HEK293T (cell line): ENCODE measurements around the gene EYS.
"Not testable (repeated sequence)": the region's sequence is repeated elsewhere in the genome, so short reads cannot be mapped to it uniquely, and the experiment has no call there.

Experiments
- CTCF ChIA-PET: fragments of 350-600 bp; formaldehyde crosslinking; extraction: SDS; loops from one replicate; lab custom pipeline; 2021; ENCODE audit warnings: antibody characterized with exemption, inconsistent platforms; lab: Yijun Ruan, JAX
- POLR2A ChIA-PET: fragments of 350-600 bp; formaldehyde crosslinking; extraction: SDS; loops from one replicate; lab custom pipeline; 2020; ENCODE audit warnings: antibody characterized with exemption, inconsistent platforms; lab: Yijun Ruan, JAX
- DNase-seq: peaks from one replicate; pipeline ENCODE4 v3.0.0; 2012; ENCODE audit warnings: mixed read lengths; ENCODE audit errors: extremely low spot score
- ARNT ChIP-seq: fragments of 450-650 bp; IDR thresholded peaks from 2 replicates; pipeline ENCODE4 v1.6.1; 2017; ENCODE audit warnings: mild to moderate bottlenecking
- BHLHE40 ChIP-seq: fragments of 450-650 bp; IDR thresholded peaks from 2 replicates; pipeline ENCODE4 v1.6.1; 2016; ENCODE audit warnings: mild to moderate bottlenecking, moderate library complexity, borderline replicate concordance
- CTBP1 ChIP-seq: fragments of 450-650 bp; IDR thresholded peaks from 2 replicates; pipeline ENCODE4 v1.6.1; 2016; ENCODE audit warnings: borderline replicate concordance
- ELF4 ChIP-seq: fragments of 450-650 bp; IDR thresholded peaks from 2 replicates; pipeline ENCODE4 v1.6.1; 2017; ENCODE audit warnings: antibody characterized with exemption
- FOXA1 ChIP-seq: fragments of 450-650 bp; IDR thresholded peaks from 2 replicates; pipeline ENCODE4 v1.6.1; 2016; ENCODE audit warnings: mild to moderate bottlenecking
- FOXK2 ChIP-seq: fragments of 450-650 bp; IDR thresholded peaks from 2 replicates; pipeline ENCODE4 v1.6.1; 2016; ENCODE audit warnings: mild to moderate bottlenecking
- FOXM1 ChIP-seq: fragments of 450-650 bp; IDR thresholded peaks from 2 replicates; pipeline ENCODE4 v1.6.1; 2017; ENCODE audit warnings: mild to moderate bottlenecking, borderline replicate concordance
- HDGF ChIP-seq: fragments of 450-650 bp; IDR thresholded peaks from 2 replicates; pipeline ENCODE4 v1.6.1; 2017; ENCODE audit warnings: antibody characterized with exemption, borderline replicate concordance
- L3MBTL2 ChIP-seq: fragments of 450-650 bp; conservative IDR thresholded peaks from 2 replicates; pipeline ENCODE4 v1.6.1; 2016; ENCODE audit warnings: mild to moderate bottlenecking
- LEF1 ChIP-seq: fragments of 450-650 bp; IDR thresholded peaks from 2 replicates; pipeline ENCODE4 v1.6.1; 2017; ENCODE audit warnings: mild to moderate bottlenecking, borderline replicate concordance
- NFRKB ChIP-seq: fragments of 450-650 bp; IDR thresholded peaks from 2 replicates; pipeline ENCODE4 v1.6.1; 2016; ENCODE audit warnings: mild to moderate bottlenecking, moderate library complexity
- SP1 ChIP-seq: fragments of 450-650 bp; IDR thresholded peaks from 2 replicates; pipeline ENCODE4 v1.6.1; 2017
- SUZ12 ChIP-seq: fragments of 450-650 bp; IDR thresholded peaks from 2 replicates; pipeline ENCODE4 v1.6.1; 2016; ENCODE audit warnings: mild to moderate bottlenecking
- TARDBP ChIP-seq: fragments of 450-650 bp; IDR thresholded peaks from 2 replicates; pipeline ENCODE4 v1.6.1; 2016
- ZNF384 ChIP-seq: fragments of 450-650 bp; IDR thresholded peaks from 2 replicates; pipeline ENCODE4 v1.6.1; 2016
- TF ChIP-seq, protein P1 (sequence below): fragments of 450-650 bp; IDR thresholded peaks from 2 replicates; pipeline ENCODE4 v1.6.1; 2016

Gene EYS

DNA sequence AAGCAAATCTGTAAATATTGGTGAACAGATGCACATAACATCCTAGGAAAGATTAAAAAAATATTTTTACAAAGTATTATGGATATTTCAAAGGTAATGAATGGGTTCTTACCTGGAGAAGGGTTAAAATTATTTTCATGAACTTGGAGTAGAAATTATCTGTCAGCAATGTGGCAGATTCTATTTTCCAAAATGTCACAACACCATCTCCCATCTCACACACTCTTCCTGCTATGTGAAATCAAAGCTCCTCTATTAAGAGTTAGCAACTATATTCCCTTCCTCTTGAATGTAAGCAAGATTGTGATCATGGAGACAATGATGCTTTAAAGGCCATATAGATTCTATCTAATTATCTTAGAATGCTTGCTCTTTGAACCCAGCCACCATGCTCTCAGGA is 304.5 kb downstream of the EYS start:
- no peak for TF ChIP-seq ELF4
- TF ChIP-seq SUZ12, result no peak
- no peak for DNase-seq
- ChIA-PET CTCF (no interaction called here), POLR2A (no interaction called here)

DNA sequence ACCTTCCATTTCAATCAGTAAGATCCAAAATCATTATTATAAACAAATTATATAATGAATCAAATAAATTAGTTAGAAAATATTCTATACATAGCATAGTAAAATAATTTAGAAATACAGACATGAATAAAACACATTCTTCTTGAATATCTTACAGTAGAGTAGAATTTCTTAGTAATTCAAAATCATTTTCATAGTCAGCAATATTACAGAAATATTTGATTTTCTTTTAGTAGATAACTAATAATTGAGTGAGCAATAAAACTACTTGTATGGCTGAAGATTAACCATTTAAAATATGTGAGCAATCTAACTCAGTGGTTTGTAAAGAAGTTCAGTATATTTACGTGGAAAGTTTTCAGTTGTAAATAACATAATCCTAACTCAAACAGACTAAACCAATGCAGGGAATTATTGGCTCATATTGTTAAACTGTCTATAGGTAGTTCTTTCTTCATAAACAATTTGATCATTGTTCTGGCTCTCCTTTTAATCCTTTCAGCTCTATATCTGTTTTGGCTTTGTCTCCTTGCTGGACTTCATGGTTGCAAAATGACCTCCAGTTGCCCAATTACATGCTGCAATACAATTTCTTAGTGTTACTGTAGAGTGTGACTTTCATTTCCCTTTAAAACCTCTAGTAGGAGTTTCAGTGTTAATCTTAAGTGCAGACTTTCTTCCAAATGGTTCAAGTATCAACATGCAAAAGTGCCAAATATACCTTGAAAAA is 307.5 kb downstream of the EYS start:
- TF ChIP-seq CTBP1 (no peak), FOXK2 (no peak), ARNT (no peak), NFRKB (no peak), FOXA1 (no peak), SP1 (no peak), SUZ12 (no peak), FOXM1 (no peak), ELF4 (no peak), HDGF (no peak)
- no peak for DNase-seq
- CTCF ChIA-PET, result no interaction called here
- POLR2A ChIA-PET, result no interaction called here

DNA sequence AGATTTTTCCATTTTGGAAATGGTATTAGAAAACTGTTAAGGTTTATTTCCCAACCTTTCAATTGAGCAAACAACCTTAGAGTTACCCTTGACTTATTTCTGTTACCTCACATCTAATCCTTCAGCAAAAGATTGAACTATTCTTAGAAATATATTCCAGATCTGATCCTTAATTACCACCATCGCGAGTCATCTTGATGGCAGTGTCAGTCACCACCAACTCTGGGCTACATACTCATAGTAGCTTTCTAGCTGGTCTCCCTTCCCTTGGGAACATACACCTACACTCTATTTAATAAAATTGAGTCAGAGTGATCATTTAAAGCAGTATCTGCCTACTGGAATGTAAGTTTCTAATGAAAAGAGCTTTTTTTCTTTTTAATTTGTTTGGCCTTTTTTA is 308.2 kb downstream of the EYS start:
- TF ChIP-seq L3MBTL2, result no peak
- TF ChIP-seq SP1, result no peak
- no peak for TF ChIP-seq ELF4
- TF ChIP-seq CTBP1, result no peak
- TF ChIP-seq HDGF, result no peak
- no peak for TF ChIP-seq ZNF384
- TF ChIP-seq, protein P1, sequence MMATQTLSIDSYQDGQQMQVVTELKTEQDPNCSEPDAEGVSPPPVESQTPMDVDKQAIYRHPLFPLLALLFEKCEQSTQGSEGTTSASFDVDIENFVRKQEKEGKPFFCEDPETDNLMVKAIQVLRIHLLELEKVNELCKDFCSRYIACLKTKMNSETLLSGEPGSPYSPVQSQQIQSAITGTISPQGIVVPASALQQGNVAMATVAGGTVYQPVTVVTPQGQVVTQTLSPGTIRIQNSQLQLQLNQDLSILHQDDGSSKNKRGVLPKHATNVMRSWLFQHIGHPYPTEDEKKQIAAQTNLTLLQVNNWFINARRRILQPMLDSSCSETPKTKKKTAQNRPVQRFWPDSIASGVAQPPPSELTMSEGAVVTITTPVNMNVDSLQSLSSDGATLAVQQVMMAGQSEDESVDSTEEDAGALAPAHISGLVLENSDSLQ, result no peak
- no peak for TF ChIP-seq NFRKB
- TF ChIP-seq FOXM1, result no peak
- no peak for TF ChIP-seq FOXA1
- no peak for TF ChIP-seq SUZ12
- no peak for TF ChIP-seq TARDBP
- TF ChIP-seq BHLHE40, result no peak
- no peak for TF ChIP-seq LEF1
- no peak for TF ChIP-seq ARNT
- DNase-seq, result no peak
- CTCF ChIA-PET, result no interaction called here
- POLR2A ChIA-PET, result no interaction called here

DNA sequence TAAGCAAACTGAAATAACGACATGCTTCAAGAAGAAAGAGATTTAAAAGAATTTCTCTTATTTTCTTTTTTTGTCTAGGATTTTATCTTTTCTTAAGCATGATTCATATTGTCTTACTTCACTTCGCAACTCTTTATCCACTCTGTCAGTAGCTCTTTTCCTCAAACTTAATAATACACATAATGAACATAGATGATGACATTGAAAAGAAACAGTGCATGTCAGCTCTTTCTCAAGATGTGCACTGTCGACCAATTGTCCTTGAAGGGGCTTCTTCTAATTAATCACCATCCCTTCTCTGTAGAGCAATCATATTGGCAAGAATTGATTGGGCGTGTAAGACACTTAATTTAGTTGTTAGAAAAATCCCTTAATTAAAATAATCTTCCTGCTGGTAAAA is 356.5 kb downstream of the EYS start:
- CTCF ChIA-PET, result no interaction called here
- TF ChIP-seq FOXM1 (no peak), BHLHE40 (no peak), LEF1 (no peak), CTBP1 (no peak), FOXA1 (no peak), SP1 (no peak), ZNF384 (no peak), TARDBP (no peak), ELF4 (no peak), ARNT (no peak), L3MBTL2 (no peak), NFRKB (no peak)
- TF ChIP-seq, protein P1, result no peak
- no peak for DNase-seq
- POLR2A ChIA-PET, result no interaction called here

DNA sequence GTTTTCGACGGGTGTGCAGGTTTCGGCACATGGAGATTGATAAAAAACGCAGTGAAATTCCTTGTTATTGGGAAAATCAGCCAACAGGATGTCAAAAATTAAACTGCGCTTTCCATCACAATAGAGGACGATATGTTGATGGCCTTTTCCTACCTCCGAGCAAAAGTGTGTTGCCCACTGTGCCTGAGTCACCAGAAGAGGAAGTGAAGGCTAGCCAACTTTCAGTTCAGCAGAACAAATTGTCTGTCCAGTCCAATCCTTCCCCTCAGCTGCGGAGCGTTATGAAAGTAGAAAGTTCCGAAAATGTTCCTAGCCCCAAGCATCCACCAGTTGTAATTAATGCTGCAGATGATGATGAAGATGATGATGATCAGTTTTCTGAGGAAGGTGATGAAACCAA is 404.4 kb downstream of the EYS start:
- CTCF ChIA-PET, POLR2A ChIA-PET: not testable (repeated sequence)

DNA sequence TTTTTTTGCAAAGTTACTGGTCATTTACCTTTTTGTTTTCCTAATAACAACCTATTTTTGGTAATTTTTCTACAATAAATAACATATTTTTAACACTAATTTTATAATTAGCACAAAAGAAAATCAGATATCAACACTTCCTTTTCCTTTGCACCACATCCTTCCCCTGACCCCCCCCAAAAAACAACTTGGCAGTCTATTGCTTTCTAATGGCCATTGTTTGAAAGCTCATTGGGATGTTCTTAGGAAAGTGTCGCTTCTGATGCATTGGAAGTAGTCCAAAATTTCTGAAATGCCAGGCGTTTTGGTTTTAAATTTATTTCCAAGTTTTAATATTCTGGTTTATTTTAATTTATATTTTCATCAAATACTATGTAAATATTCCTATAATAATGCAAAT is 407.8 kb downstream of the EYS start:
- TF ChIP-seq NFRKB, result no peak
- no peak for TF ChIP-seq FOXK2
- no peak for TF ChIP-seq HDGF
- no peak for TF ChIP-seq LEF1
- no peak for TF ChIP-seq CTBP1
- TF ChIP-seq ARNT, result no peak
- TF ChIP-seq BHLHE40, result no peak
- TF ChIP-seq SP1, result no peak
- TF ChIP-seq TARDBP, result no peak
- TF ChIP-seq FOXM1, result no peak
- no peak for TF ChIP-seq FOXA1
- no peak for TF ChIP-seq SUZ12
- TF ChIP-seq, protein P1, result no peak
- ChIA-PET CTCF (no interaction called here), POLR2A (no interaction called here)
- DNase-seq, result no peak

More for the DNA sequence above, 404.4 kb downstream of the EYS start:
- not testable (repeated sequence) for DNase-seq
